ENCODE data around the gene ROPN1L. TPM values are rescaled to one million over a fixed set of nuclear protein-coding genes. Genes with fewer than 3 reads are reported as not detected.

Gene ROPN1L
- total RNA-seq, 1 donor from 2014 or later = not detected

GRCh38 chr5:10461041-10461440 is 19.4 kb downstream of the ROPN1L start:
- Histone ChIP-seq H3K9ac (no peak overlapping the region), H3K27ac (no peak overlapping the region), H3K4me3 (no peak overlapping the region), H4K20me1 (ENCODE audit: low read depth) (no peaks in the 10 kb centered on the region), H3K36me3 (no peaks in the 10 kb centered on the region), H3K79me2 (ENCODE audit: low read depth) (no peaks in the 10 kb centered on the region), H3K27me3 (no peaks in the 10 kb centered on the region), H3F3A (ENCODE audit: low read depth) (no peaks in the 10 kb centered on the region), H3K4me2 (no peak overlapping the region), H3K4me1 (peaks cover under 1% of the 10 kb centered on the region), H3K9me3 (ENCODE audit: low read depth) (no peaks in the 10 kb centered on the region), H2AFZ (replicated peaks) (no peak overlapping the region)
- Mint-ChIP-seq H3K27ac (peak overlapping the region; percentile 82), H3K27me3 (ENCODE audit: insufficient read depth, low read depth) (peaks cover 3% of the 10 kb centered on the region), H3K36me3 (no peaks in the 10 kb centered on the region), H3K9me3 (no peaks in the 10 kb centered on the region), H3K4me1 (peaks cover 11% of the 10 kb centered on the region), H3K4me3 (no peak overlapping the region)
- TF ChIP-seq EZH2 (IDR thresholded peaks at IDR 0.05) = no peak
- TF ChIP-seq CTCF (IDR thresholded peaks at IDR 0.05) = no peak
- no peak for TF ChIP-seq EZH2phosphoT487 (IDR thresholded peaks at IDR 0.05)
- DNase-seq (ENCODE audit: low spot score) = no peak

GRCh38 chr5:10461904-10462555 is 20.4 kb downstream of the ROPN1L start:
- Histone ChIP-seq H3K27me3 (no peaks in the 10 kb centered on the region), H3K9ac (no peak overlapping the region), H3K27ac (no peak overlapping the region), H3K4me1 (no peaks in the 10 kb centered on the region), H3K9me3 (ENCODE audit: low read depth) (no peaks in the 10 kb centered on the region), H3K4me3 (no peak overlapping the region), H3K36me3 (no peaks in the 10 kb centered on the region), H3K4me2 (no peak overlapping the region), H4K20me1 (ENCODE audit: low read depth) (no peaks in the 10 kb centered on the region), H3F3A (ENCODE audit: low read depth) (no peaks in the 10 kb centered on the region), H3K79me2 (ENCODE audit: low read depth) (no peaks in the 10 kb centered on the region), H2AFZ (replicated peaks) (no peak overlapping the region)
- H3K9me3 Mint-ChIP-seq = no peaks in the 10 kb centered on the region
- TF ChIP-seq EZH2 (IDR thresholded peaks at IDR 0.05) (no peak), CTCF (IDR thresholded peaks at IDR 0.05) (no peak), EZH2phosphoT487 (IDR thresholded peaks at IDR 0.05) (no peak)
- H3K4me3 Mint-ChIP-seq = no peak overlapping the region
- peaks cover 3% of the 10 kb centered on the region for H3K27me3 Mint-ChIP-seq (ENCODE audit: insufficient read depth, low read depth)
- no peak for DNase-seq (ENCODE audit: low spot score)
- no peaks in the 10 kb centered on the region for H3K36me3 Mint-ChIP-seq
- no peak overlapping the region for H3K27ac Mint-ChIP-seq
- peaks cover 15% of the 10 kb centered on the region for H3K4me1 Mint-ChIP-seq

GRCh38 chr5:10463566-10463965 is 21.9 kb downstream of the ROPN1L start:
- peaks cover 3% of the 10 kb centered on the region for H3K27me3 Mint-ChIP-seq (ENCODE audit: insufficient read depth, low read depth)
- no peaks in the 10 kb centered on the region for H4K20me1 ChIP-seq (ENCODE audit: low read depth)
- no peaks in the 10 kb centered on the region for H3F3A ChIP-seq (ENCODE audit: low read depth)

More at GRCh38 chr5:10463566-10463965, 21.9 kb downstream of the ROPN1L start:
- Histone ChIP-seq H3K79me2 (ENCODE audit: low read depth) (no peaks in the 10 kb centered on the region), H3K9ac (no peak overlapping the region), H3K4me2 (no peak overlapping the region), H3K36me3 (no peaks in the 10 kb centered on the region), H3K27ac (no peak overlapping the region), H3K4me3 (no peak overlapping the region), H3K27me3 (no peaks in the 10 kb centered on the region), H3K4me1 (no peaks in the 10 kb centered on the region), H3K9me3 (ENCODE audit: low read depth) (no peaks in the 10 kb centered on the region), H2AFZ (replicated peaks) (no peak overlapping the region)
- H3K36me3 Mint-ChIP-seq = peaks cover 3% of the 10 kb centered on the region
- no peak overlapping the region for H3K4me3 Mint-ChIP-seq
- H3K9me3 Mint-ChIP-seq = no peaks in the 10 kb centered on the region
- H3K4me1 Mint-ChIP-seq = peaks cover 27% of the 10 kb centered on the region
- no peak for DNase-seq (ENCODE audit: low spot score)
- H3K27ac Mint-ChIP-seq = peak overlapping the region; percentile 60
- no peak for TF ChIP-seq CTCF (IDR thresholded peaks at IDR 0.05)
- TF ChIP-seq EZH2 (IDR thresholded peaks at IDR 0.05) = no peak
- no peak for TF ChIP-seq EZH2phosphoT487 (IDR thresholded peaks at IDR 0.05)

Measured in neural progenitor cell (in vitro differentiated cells).